CD4-positive, alpha-beta T cell treated with Interleukin-15 for 4 hours (primary cell): ENCODE measurements around the gene TCTA.
"Not testable (repeated sequence)": the region's sequence is repeated elsewhere in the genome, so short reads cannot be mapped to it uniquely, and the experiment has no call there.

Source experiments
- DNase-seq: peaks from one replicate; pipeline ENCODE4 v3.0.0-alpha.2; 2020; ENCODE audit warnings: low spot score

TCTA gene, protein sequence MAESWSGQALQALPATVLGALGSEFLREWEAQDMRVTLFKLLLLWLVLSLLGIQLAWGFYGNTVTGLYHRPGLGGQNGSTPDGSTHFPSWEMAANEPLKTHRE

DNA sequence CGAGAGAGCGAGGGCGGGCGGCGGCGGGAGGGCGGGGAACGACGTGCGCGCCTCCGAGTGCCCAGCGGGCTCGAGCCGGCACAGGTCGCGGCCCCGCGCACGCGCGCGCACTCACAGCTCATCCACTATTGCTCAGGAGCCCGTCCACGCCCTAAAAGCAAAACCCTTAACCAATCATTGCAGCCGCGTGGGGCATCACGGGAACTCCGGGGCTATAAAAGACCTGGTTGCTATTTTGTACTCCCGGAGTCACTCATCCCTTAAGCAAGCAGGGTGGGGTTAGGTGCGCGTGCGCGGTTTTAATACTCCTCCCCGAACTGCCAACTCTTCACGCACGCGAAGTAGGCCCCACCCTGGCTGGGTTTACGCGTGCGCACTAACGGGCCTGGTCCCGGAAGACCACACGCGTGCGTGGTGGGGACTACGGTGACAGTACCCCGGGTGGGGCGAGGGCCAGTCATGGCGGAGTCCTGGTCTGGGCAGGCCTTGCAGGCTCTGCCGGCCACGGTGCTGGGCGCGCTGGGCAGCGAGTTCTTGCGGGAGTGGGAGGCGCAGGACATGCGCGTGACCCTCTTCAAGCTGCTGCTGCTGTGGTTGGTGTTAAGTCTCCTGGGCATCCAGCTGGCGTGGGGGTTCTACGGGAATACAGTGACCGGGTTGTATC, at the start of gene TCTA, which contains the start of gene RHOA:
TCTA (plus strand) TSS at position 456 of the 664 bp plus-strand sequence; CDS start at position 460, 4 bp downstream.
RHOA (minus strand) TSS at position 9 of the 664 bp plus-strand sequence. CDS start 36,387 bp downstream, outside the sequence.
- peak; percentile 100 for DNase-seq

GRCh38 chr3:49362561-49362960, 49.7 kb upstream of the TCTA start:
- no peak for DNase-seq

DNA sequence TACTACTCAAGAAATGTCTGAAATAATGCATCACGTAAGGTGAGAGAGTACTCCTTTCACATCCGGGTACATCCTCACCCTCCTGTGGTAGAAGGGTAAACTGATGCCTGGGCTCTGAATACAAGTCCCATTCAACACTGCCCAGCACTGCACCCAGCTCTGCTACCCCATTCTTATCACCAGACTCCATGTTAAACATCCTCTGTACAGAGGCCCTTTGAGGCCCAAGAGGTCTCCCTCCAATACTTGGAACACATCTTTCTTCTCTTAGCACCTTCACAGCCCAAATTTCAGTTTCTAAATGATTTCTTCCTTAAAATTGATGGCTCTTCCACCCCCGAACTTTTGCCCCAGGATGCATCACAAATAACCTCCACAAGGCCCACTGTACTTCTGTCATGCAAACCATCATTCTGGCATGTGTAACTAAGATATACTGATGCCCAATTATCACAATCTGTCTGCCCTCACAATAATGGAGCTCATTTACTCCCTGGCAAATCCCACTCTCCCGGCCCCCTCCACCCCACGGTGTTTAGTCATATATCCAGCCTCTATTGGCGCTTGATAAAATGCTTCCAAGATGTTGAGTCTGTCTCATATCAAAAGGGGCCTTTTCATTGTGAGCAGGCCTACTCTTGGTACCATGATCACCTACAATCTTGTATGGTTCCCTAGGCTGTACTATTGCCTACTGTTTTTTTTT, 41.5 kb upstream of the TCTA start:
- DNase-seq, result no peak

GRCh38 chr3:49371946-49372345, 40.3 kb upstream of the TCTA start:
- DNase-seq, result no peak

DNA sequence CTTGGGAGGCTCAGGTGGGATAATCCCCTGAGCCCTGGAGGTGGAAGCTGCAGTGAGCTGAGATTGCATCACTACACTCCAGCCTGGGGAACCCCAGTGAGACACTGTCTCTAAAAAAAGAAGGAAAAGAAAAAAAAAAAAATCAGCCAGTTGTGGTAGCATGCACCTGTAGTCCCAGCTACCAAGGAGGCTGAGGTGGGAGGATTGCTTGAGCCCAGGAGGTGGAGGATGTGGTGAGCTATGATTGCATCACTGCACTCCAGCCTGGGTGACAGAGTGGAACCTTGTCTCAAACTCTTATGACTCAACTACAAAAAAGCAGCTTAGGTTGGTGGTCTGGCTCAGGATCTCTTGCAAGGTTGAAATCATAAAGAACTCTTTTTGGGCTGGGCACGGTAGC, 34.7 kb upstream of the TCTA start:
- DNase-seq, result peak; percentile 45

GRCh38 chr3:49378249-49378895, 33.9 kb upstream of the TCTA start:
- DNase-seq, result no peak

DNA sequence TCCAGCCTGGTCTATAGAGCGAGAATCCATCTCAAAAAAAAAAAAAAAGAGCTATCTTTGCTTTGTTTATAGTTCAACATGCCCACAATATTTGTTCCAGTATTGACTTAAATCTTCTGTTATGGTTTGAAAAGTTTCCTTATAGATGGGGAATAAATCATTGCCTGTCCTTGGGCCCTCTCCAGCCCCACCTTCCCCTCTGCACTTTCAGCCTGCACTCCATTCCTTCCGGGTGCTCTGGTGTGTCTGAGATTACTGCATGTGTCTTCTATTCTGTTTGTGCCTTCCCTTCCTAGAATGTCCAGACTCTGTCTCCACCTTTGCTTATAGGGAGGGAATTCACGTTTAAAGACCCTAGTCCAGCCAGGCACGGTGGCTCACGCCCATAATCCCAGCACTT, 28.8 kb upstream of the TCTA start:
- no peak for DNase-seq

DNA sequence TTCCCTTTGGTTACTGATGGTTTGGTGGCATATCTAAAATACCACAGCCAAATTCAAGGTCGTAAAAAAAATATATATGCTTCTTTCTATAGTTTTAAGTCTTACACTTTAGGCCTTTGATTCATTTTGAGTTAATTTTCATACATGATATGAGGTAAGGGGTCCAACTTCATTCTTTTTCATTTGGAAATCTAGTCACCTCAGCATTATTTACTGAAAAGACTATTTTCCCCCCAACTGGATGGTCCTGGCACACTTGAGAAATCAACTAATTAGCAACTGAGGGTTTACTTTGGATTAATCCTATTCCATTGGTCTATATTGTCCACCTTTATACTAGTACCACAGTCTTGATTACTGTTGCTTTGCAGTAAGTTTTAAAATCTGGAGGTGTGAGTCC, 26.6 kb upstream of the TCTA start:
- DNase-seq, result no peak

DNA sequence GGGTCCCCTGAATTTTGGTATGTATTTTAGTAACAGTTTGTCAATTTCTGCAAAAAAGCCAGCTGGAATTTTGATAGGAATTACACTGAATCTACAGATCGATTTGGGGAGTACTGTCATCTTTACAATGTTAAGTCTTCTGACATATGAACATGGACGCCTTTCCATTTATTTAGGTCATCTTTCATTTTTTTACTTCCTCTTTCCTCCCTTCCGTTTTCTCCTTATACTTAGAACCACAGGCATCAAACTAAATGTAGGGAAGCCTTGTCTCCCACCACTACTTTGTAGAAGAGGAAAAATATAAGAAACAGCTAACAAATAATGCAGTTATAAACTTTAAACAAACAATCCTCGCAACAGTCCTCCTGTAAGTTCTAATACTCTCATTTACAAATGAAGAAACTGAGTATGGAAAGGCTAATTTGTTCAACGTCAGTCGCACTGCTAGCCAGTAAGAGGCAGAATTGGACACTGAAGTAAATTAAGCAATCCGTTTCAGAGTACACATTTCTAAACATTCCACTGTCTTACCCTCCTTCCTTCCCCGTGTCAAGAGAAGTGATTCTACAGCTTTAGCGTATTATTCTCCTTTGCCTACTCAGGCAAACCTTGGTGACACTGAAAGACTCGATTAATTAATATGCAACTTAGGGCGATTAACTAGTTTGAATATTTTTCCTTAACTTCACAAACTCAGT, 26.0 kb upstream of the TCTA start:
- no peak for DNase-seq

DNA sequence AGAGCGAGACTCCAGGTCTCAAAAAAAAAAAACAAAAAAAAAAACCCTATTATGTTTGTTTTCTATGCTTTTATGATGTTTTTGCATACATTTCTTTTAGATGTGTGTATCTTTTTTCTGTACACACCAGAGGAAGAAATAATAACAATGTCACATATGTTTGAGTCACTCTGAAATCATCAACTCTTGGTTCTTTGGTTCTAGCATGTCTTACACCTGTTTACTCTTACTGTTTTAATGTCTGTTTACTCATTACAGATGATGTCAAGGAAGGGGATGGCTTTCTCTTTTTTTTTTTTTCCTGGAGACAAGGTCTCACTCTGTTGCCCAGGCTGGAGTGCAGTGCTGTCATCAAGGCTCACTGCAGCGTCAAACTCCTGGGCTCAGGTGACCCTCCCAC, 24.5 kb upstream of the TCTA start:
- DNase-seq, result no peak

- no peak for DNase-seq
These were observed 23.9 kb upstream of the TCTA start for GRCh38 chr3:49388289-49388820.

GRCh38 chr3:49389297-49389696, 22.9 kb upstream of the TCTA start:
- no peak for DNase-seq

DNA sequence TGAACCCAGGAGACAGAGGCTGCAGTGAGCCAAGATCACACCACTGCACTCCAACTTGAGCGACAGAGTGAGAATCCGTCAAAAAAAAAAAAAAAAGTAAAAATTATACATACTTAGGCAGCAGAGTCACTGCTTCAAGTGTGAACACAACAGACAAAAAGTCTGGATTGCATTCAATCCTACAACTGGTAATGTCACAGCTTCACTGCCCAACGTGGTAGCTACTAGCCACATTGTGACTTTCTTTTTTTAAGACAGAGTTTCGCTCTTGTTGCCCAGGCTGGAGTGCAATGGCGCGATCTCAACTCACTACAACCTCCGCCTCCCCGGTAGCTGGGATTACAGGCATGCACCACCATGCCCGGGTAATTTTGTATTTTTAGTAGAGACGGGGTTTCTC, 20.9 kb upstream of the TCTA start:
- not testable (repeated sequence) for DNase-seq

GRCh38 chr3:49397470-49397869, 14.8 kb upstream of the TCTA start:
- peak; percentile 14 for DNase-seq

DNA sequence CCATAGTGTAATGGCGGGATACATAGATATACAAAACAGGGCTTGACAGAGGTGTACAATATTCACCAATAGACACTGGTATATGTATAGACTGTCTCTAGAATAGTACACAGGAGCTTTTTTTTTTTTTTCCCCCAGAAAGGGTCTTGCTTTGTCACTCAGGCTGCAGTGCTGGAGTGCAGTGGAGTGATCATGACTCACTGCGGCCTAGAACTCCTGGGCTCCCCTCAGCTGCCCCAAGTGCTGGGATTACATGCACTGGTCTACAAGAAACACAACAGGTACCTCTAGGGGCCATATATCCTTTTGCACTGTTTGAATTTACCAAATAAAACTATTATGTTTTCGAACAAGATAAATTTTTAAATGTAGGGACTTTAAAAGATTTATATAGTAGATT, 12.8 kb upstream of the TCTA start:
- DNase-seq, result no peak

DNA sequence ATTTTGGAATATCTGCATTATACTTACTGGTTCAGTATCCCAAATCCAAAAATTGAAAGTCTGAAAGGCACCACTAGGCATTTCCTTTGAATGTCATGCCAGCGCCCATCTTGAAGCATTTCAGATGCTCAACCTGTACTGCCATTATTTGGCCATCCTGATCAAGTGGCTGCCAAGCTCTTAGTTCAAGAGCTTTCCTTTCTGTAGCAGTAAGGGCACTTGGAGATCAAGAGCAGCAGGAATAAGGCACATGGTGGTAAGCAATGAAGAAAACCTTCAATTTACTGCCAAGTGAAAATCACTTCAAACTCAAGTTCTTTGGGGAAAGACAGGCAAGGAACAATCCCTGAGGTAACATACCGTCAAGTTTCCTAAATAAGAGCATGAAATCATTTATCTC, 10.5 kb upstream of the TCTA start:
- no peak for DNase-seq

- no peak for DNase-seq
These were observed 8.3 kb upstream of the TCTA start for GRCh38 chr3:49403891-49404290.

GRCh38 chr3:49405570-49405969, 6.7 kb upstream of the TCTA start:
- DNase-seq, result not testable (repeated sequence)

DNA sequence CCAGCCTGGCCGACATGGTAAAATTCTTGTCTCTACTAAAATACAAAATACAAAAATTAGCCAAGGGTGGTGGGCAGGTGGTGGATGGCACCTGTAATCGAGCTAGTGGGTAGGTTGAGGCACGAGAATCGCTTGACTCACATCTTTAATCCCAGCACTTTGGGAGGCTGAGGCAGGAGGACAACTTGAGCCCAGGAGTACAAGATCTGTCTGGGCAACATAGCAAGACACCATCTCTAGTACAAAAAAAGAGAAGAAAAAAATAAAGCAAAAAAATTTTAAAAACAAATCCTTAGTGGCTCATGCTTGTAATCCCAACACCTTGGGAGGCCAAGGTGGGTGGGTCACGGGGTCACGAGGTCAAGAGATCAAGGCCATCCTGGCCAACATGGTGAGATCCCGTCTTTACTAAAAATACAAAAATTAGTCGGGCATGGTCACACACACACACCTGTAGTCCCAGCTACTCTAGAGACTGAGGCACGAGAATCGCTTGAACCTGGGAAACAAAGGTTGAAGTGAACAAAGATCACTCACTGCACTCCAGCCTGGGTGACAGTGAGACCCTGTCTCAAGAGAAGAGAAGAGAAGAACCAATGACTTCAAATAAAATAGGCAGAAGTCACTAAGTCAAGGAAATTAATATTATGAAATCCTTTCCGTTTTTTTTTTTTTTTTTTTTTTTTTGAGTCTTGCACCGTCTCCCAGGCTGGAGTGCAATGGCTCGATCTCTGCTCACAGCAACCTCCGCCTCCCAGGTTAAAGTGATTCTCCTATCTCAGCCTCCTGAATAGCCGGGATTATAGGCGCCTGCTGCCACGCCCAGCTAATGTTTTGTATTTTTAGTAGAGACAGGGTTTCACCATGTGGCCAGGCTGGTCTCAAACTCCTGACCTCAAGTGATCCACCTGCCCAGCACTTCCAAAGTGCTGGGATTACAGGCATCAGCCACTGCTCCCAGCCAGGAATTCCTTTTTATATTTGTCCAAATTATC, 5.4 kb upstream of the TCTA start:
- DNase-seq, result no peak

DNA sequence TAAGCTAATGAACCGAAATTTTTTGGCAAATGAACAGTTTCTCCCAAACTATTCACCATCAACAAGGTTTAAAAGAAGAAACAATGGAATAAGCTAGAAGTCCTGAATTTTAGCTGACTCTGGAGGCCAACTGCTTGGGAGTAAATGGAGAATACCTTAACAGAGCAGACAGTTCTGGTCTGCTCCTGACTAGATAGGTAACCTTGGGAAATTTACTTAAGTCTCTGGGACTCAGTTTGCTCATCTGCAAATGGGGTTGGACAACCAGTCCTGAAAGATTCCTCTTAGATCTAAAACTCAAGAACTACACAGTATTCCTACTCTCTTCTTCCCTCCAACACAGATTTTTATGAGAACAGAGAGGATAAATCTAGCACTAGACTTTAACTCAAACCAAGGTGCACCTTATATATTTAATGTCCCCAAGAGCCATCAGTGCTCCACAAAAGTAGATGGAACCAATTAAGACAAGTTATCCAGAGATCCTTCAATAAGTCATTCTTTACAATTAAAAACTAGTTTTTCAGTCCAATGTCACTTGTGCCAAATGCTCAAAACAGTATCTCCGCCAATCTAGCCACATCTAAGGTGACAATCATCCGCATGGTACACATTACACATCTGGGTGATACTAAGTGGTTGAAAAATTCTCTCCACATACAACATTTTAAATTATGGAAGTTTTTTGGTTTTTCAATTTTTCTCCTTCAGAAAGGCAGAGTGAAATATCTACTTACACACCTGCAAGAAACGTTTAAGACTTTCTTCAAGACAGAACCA, 2.0 kb upstream of the TCTA start:
- DNase-seq, result peak; percentile 25
